SK-N-MC (cell line): Measurements from ENCODE around the gene POLDIP3.

Source experiments
- EZH2 ChIP-seq: fragments of 200-600 bp; sonication (generic); IDR thresholded peaks from one replicate; pipeline ENCODE4 v1.6.1; 2017; ENCODE audit warnings: antibody characterized with exemption
- POLR2AphosphoS5 ChIP-seq: IDR thresholded peaks from 2 replicates; pipeline ENCODE4 v1.6.1; 2012; ENCODE audit warnings: mild to moderate bottlenecking, low read depth, low read length, borderline replicate concordance

DNA sequence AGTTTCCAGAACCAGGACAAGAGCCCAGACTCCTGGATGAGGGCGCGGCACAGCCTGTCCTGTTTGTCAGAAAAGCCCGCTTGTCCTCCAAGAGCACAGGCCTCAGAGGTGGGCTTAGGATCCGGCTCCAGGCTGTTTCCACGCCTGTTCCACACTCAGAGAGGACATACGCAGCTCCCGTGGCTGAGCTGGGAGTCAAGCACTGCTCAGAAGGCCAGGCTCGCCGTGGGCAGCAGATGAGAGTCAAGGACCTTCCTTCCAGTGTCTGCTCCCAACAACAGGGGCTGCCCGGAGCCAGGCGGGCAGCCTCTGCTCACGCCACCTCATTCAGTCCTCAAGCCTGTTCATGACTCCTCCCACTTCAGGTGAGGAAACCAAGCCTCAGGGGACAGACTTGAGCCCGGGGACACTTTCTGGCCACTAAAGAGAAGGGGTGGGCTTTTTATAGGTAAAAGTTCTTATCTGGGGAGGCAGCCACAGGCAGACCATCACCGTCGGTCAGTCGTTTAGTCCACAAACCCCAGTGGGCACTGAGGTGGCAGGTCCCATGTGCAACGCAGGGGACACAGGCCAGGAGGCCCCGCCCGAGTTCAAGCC is 30.8 kb upstream of the POLDIP3 start:
- TF ChIP-seq EZH2: no peak
- TF ChIP-seq POLR2AphosphoS5: no peak
